ENCODE results near the gene ATP6V1F.
A peak's percentile ranks its signal among the peaks of the same experiment; 100 is the strongest.

The ATP6V1F gene

GRCh38 chr7:128862571-128863432 lies at the start of gene ATP6V1F:
Gene ATP6V1F (plus strand): TSS chr7:128862856. CDS start chr7:128862905, 49 bp downstream.
- peak; percentile 98 to 99 (median 98) for DNase-seq

DNA sequence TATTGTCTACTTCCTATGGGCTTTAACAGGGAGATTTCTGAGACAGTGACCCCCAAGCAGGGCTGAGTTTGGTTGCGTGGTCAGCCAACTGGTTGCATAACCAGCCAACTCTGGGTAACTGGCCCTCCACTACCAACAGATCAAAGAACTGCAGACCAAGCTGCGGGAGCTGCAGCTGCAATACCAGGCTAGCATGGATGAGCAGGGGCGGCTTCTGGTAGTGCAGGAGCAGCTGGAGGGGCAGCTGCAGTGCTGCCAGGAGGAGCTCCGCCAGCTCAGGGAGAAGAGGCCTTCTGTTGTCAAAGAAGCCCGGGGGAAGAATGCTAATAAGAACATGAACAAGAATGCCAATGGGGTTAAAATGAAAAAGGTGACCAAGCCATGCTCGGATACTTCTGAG lies 48.2 kb upstream of the ATP6V1F start:
- DNase-seq: no peak

DNA sequence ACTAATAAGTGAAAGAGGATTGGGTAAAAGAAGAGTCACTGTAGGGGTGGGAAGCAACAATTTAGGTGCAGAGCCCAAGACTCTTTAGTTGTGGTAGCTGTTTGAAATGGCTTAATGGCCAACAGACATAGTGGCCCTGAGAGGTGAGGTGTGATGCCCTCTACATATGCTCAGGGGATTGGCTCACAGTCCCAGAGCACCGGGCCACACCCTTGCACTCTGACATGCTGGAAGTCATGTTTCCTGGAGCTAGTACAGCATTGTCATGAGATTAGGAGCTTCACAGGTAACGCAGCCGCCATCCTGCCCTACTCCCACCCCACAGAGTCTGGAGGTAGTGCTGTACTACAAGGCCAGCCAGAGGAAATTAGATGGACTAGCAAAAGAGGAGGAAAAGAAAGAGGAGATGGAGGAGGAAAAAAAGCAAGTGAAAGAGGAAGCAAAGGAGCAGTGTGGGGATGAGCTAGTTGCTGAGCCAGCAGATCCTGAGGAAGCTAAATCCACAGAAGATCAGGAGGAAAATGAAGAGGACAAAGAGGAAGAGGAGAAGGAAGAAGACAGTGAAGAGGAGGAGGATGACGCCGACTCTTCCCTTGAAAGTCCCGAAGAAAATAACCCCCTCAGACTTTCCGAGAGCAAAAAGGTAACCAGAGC lies 47.2 kb upstream of the ATP6V1F start:
- peak in 2 of 3 donors; percentile 54 to 56 for DNase-seq

DNA sequence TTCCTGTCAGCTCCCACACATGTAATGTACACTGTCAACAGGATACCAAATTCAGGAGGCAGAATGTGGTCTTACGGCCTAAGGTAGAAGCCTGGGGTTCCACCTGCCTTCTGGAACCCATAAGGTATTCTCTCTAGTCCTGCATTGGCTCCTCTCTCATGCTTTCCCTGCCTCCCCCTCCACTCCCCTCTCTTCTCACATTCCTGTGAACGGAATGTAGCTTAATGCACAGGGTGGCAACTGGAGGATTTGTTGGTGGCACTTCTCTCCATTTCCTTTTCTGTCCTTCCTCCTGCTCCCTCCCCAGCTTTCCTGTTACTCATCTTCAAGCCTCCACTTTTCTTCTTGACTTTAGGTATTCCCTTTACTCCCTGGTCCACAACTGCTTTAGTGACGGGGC lies 44.0 kb upstream of the ATP6V1F start:
- no peak for DNase-seq

- DNase-seq: no peak
Observed at GRCh38 chr7:128821724-128822123, 40.9 kb upstream of the ATP6V1F start.

GRCh38 chr7:128826512-128826911 lies 36.1 kb upstream of the ATP6V1F start:
- DNase-seq: no peak

GRCh38 chr7:128826916-128827247 lies 35.8 kb upstream of the ATP6V1F start:
- DNase-seq: no peak

GRCh38 chr7:128827248-128827958 lies 35.3 kb upstream of the ATP6V1F start:
- peak; percentile 31 to 52 (median 32) for DNase-seq

DNA sequence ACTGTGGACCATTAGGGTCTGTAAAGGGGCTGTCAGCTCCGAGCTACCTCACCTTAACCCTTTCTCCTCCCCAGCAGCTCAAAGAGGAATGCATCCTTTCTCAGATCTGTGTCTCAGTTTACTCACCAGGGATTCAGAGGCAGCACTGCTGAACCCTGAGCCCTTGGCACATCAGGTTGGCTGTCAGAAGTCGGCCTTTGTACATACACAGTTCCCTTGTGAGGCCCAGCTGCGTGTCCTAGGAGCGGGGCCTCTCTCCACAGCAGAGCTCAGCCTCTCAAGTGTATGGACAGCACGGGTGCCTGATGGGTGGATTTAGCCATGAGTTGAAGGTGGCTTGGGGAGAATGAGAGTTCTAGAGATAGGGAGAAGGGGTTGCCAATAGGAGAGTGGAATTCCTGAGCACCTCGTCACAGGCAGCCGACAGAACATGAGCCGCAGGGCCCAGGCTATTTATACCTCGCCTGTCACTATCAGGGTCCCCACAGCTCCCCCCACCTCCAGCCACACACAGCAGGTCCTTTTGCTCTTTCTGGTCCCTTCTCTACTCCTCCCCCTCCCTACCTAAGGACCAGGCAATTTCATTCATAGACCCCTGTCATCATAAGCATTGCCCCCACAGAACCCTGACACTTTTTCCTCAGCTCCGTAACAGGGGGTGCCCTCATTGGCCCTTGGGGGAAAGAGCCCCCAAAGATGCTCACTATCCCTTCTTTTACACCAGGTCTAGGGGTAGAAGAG lies 34.5 kb upstream of the ATP6V1F start:
- DNase-seq: no peak

- no peak for DNase-seq
Observed at GRCh38 chr7:128829391-128830166, 33.1 kb upstream of the ATP6V1F start.

DNA sequence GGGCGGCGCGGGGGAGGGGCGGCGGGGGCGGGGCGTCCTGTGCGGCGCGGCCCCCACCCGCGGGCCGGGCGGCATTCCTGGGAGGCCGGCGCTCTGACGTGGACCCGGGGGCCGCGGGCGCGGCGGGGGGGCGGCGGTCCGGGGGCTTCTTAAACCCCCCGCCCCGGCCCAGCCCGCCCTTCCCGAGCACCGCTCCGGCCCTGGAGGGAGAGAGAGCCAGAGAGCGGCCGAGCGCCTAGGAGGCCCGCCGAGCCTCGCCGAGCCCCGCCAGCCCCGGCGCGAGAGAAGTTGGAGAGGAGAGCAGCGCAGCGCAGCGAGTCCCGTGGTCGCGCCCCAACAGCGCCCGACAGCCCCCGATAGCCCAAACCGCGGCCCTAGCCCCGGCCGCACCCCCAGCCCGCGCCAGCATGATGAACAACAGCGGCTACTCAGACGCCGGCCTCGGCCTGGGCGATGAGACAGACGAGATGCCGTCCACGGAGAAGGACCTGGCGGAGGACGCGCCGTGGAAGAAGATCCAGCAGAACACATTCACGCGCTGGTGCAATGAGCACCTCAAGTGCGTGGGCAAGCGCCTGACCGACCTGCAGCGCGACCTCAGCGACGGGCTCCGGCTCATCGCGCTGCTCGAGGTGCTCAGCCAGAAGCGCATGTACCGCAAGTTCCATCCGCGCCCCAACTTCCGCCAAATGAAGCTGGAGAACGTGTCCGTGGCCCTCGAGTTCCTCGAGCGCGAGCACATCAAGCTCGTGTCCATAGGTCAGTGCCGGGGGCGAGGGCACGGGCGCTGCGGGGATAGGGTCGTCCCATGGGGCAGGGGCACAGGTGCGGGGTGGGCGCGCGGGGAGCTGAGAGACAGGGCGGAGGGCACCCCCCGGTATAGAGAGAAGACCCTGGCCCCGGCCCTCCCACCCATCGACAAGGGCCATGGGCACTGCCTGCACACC lies 32.2 kb upstream of the ATP6V1F start, which contains the start of gene FLNC:
TSS of gene FLNC (plus strand) at position 176 of the 947 bp plus-strand sequence. CDS start at position 408, 232 bp downstream.
- DNase-seq: peak; percentile 36 to 58 (median 56)

- DNase-seq: no peak
Observed at GRCh38 chr7:128831178-128831993, 31.3 kb upstream of the ATP6V1F start.

- DNase-seq: no peak
Observed at GRCh38 chr7:128831994-128832879, 30.4 kb upstream of the ATP6V1F start.

GRCh38 chr7:128832880-128833147 lies 29.8 kb upstream of the ATP6V1F start:
- no peak for DNase-seq

DNA sequence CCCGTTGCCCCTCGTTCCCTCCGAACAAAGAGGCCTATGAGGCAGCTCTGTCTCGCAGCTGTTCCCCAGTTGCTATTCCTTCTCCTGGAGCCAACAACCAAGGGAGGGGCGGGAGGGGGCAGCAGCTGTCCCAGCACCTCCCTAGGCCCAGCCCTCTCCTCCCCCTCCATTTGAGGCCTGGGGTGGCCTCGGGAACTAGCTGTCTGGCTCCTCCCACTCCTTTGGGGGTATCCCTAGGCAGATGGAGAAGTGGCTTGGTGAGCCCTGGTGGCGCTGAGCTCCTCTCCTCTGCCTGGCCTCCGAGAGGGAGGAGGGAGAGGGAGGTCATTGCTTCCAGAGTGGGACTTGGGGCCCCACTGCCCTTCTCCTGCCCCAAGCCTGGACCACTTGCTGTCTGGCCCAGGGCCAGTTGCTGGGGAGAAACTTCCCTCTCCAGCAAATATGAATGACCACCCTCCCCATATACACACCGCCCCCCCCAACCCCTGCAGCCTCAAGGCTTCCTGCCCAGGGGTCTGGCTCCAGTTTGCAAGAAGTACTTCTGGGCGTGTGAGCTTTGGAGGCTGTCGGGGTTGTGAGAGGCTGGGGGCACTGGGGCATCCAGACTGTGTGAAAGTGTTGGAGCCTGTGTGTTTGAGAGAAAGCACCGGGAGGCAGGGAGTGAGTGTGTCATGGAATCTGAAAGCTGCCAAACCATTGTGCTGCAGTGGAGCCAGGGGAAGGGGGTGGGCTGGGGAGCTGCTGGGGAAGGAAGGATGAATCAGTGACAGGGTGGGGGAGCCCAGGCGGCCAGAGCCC lies 29.3 kb upstream of the ATP6V1F start:
- peak; percentile 58 to 78 (median 61) for DNase-seq

GRCh38 chr7:128833946-128834325 lies 28.7 kb upstream of the ATP6V1F start:
- no peak for DNase-seq

DNA sequence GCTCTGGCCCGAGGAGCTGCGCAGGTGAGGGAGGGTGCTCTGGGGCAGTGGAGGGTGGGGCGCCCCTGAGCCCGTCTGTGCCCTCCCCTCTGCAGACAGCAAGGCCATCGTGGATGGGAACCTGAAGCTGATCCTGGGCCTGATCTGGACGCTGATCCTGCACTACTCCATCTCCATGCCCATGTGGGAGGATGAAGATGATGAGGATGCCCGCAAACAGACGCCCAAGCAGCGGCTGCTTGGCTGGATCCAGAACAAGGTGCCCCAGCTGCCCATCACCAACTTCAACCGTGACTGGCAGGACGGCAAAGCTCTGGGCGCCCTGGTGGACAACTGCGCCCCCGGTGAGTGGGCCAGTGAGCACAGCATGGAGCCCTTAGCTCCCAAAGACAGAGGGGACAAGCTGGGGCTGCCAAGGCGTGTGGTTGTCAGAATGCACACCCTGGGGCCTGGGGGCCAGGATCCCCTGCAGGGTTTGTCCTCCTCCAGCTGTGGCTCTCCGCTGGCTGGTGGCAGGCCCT lies 27.4 kb upstream of the ATP6V1F start:
- no peak for DNase-seq

Measured in suppressor macrophage treated with lipopolysaccharide for 1 hour (primary cell).